Spleen (tissue), 11 donors: ENCODE results near the gene SOX8. TPM values are rescaled to one million over a fixed set of nuclear protein-coding genes. Genes with fewer than 3 reads are reported as not detected.

Experiments used
- DNase-seq: peaks from one replicate; pipeline ENCODE4 v3.0.0-alpha.2; 2020
- H3K27ac ChIP-seq, 8 donors: fragments of 200-600 bp; sonication (generic) in 7 of 8; 1 replicate in 4 of 8; 2 replicates in 4 of 8; pipeline versions ENCODE4 v1.5.0 to v1.8.0; 2016 to 2021; ENCODE audit warnings: inconsistent platforms in 4 of 8, mild to moderate bottlenecking in 4 of 8, moderate library complexity in 1 of 8
- H3K27me3 ChIP-seq, 7 donors: fragments of 200-600 bp; sonication (generic) in 6 of 7; replicated peaks in 1 of 7; 1 replicate in 4 of 7; 2 replicates in 3 of 7; pipeline versions ENCODE4 v1.5.0 to v1.8.0; 2016 to 2021; ENCODE audit warnings: inconsistent platforms in 3 of 7, mild to moderate bottlenecking in 1 of 7
- H3K36me3 ChIP-seq, 6 donors: fragments of 200-600 bp; sonication (generic) in 5 of 6; 1 replicate in 4 of 6; 2 replicates in 2 of 6; pipeline versions ENCODE4 v1.5.0 to v1.8.0; 2016 to 2021; ENCODE audit warnings: inconsistent platforms in 2 of 6
- H3K4me1 ChIP-seq, 6 donors: fragments of 200-600 bp; sonication (generic) in 5 of 6; 1 replicate in 3 of 6; 2 replicates in 3 of 6; pipeline versions ENCODE4 v1.5.0 to v1.8.0; 2016 to 2021; ENCODE audit warnings: inconsistent platforms in 3 of 6
- H3K4me3 ChIP-seq, 8 donors: fragments of 200-600 bp; sonication (generic) in 7 of 8; 1 replicate in 4 of 8; 2 replicates in 4 of 8; pipeline versions ENCODE4 v1.5.0 to v1.8.0; 2016 to 2021; ENCODE audit warnings: inconsistent platforms in 4 of 8, mild to moderate bottlenecking in 4 of 8, moderate library complexity in 2 of 8
- H3K9me3 ChIP-seq, 8 donors: fragments of 200-600 bp; sonication (generic) in 7 of 8; 1 replicate in 4 of 8; 2 replicates in 4 of 8; pipeline versions ENCODE4 v1.5.0 to v1.8.0; 2016 to 2021; ENCODE audit warnings: inconsistent platforms in 4 of 8
- CTCF ChIP-seq, 11 experiments: fragments of 200-600 bp in 7 of 11; fragments of 450-650 bp in 4 of 11; sonication (generic) in 4 of 11; IDR thresholded peaks in 8 of 11; conservative IDR thresholded peaks in 3 of 11; 1 replicate in 7 of 11; 2 replicates in 4 of 11; pipeline versions ENCODE4 v1.4.0 to v1.8.0; 2016 to 2021; ENCODE audit warnings: antibody characterized with exemption in 11 of 11, inconsistent platforms in 4 of 11, mild to moderate bottlenecking in 1 of 11
- POLR2A ChIP-seq, 3 donors: fragments of 450-650 bp; IDR thresholded peaks; one replicate each; pipeline ENCODE4 v1.5.1; 2017; ENCODE audit warnings: antibody characterized with exemption in 3 of 3, mild to moderate bottlenecking in 1 of 3
- POLR2AphosphoS5 ChIP-seq, 3 donors: sonication (generic); formaldehyde crosslinking; IDR thresholded peaks; one replicate each; pipeline ENCODE4 v1.5.1; 2017; ENCODE audit warnings: antibody characterized with exemption in 3 of 3
- WGBS, 5 donors: extraction: QIAGEN DNeasy Blood & Tissue Kit in 3 of 5; methylation state at CpG; one replicate each; pipeline versions ENCODE4 v1.1.5 to v1.1.7; 2013 to 2018; 5-methylcytosine and 5-hydroxymethylcytosine counted together
- intact Hi-C: fragments of 100-400 bp; cut with DNase I; formaldehyde crosslinking; loops from one replicate; pipeline ENCODE4 v1.15.0; 2023; ENCODE audit warnings: low total_unique reads
- polyA plus RNA-seq, 3 donors: library from polyadenylated mRNA; stranded (reverse); fragments of 200-250 nt; gene quantifications; one replicate each; pipeline ENCODE4 v1.2.1, GENCODE V29; 2013
- total RNA-seq, 7 donors: library from RNA; depleted of rRNA in 3 of 7; stranded (reverse); fragments of >200 nt in 3 of 7; fragmentation: NEBNext Ultra II Directional in 4 of 7; extraction: Animal tissue kit (Norgen Biotek cat#: 25700) in 4 of 7; gene quantifications; one replicate each; pipeline versions ENCODE4 v1.1.0 to v1.2.1, GENCODE V29; 2016 to 2021
- donor health status: healthy with polysubstance abuse.
- donor health status: DM: no; HTN: no; CAD: no; lungs with moderate emphysema.
- donor health status: DM: no; HTN: no; CAD: no.
- donor health status: Bipolar disorder and iron deficiency.
- donor health status: healthy.
- donor health status: DM: no; HTN: no; CAD: no.
- donor health status: DM: yes; HTN: yes; CAD: no.

SOX8 gene
- total and polyA plus RNA-seq, 10 donors = 0.60 to 3.7 (median 1.7) TPM

GRCh38 chr16:1034230-1035065, 52.9 kb downstream of the SOX8 start:
- intact Hi-C loops = no loop called here
- no peak for DNase-seq
- Histone ChIP-seq H3K36me3 (no peaks in the 10 kb centered on the region), H3K4me1 (peaks cover 0 to 4% (median 0%) of the 10 kb centered on the region in 6 donors), H3K27me3 (peaks cover 0 to 71% (median 23%) of the 10 kb centered on the region in 7 donors), H3K27ac (no peak overlapping the region), H3K9me3 (no peaks in the 10 kb centered on the region), H3K4me3 (no peak overlapping the region)
- no peak for TF ChIP-seq POLR2A (IDR thresholded peaks at IDR 0.05)
- no peak for TF ChIP-seq CTCF (IDR thresholded peaks at IDR 0.05 in 8 of 11, conservative IDR thresholded peaks at IDR 0.05 in 3 of 11)
- TF ChIP-seq POLR2AphosphoS5 (IDR thresholded peaks at IDR 0.05) = no peak
- 81 to 88% (median 85%) methylated on average over 5 to 6 of the region's 6 CpGs for WGBS, 5 donors

GRCh38 chr16:1035066-1035415, 53.5 kb downstream of the SOX8 start:
- DNase-seq = no peak
- intact Hi-C loops = no loop called here
- no peaks in the 10 kb centered on the region for H3K36me3 ChIP-seq
- H3K9me3 ChIP-seq = no peaks in the 10 kb centered on the region
- peaks cover 0 to 2% (median 0%) of the 10 kb centered on the region in 6 donors for H3K4me1 ChIP-seq
- TF ChIP-seq CTCF (IDR thresholded peaks at IDR 0.05 in 8 of 11, conservative IDR thresholded peaks at IDR 0.05 in 3 of 11) = no peak
- TF ChIP-seq POLR2A (IDR thresholded peaks at IDR 0.05) = no peak
- no peak for TF ChIP-seq POLR2AphosphoS5 (IDR thresholded peaks at IDR 0.05)
- H3K27me3 ChIP-seq = peaks cover 0 to 71% (median 25%) of the 10 kb centered on the region in 7 donors
- H3K27ac ChIP-seq = no peak overlapping the region
- 75 to 88% (median 85%) methylated on average over 5 to 7 of the region's 7 CpGs for WGBS, 5 donors
- H3K4me3 ChIP-seq = no peak overlapping the region

- intact Hi-C loops = no loop called here
- H3K27ac ChIP-seq = no peak overlapping the region
- WGBS, 5 donors = 35 to 64% (median 61%) methylated on average over 8 to 15 of the region's 15 CpGs
- no peaks in the 10 kb centered on the region for H3K9me3 ChIP-seq
- no peak for DNase-seq
- TF ChIP-seq POLR2AphosphoS5 (IDR thresholded peaks at IDR 0.05) (no peak), CTCF (IDR thresholded peaks at IDR 0.05 in 8 of 11, conservative IDR thresholded peaks at IDR 0.05 in 3 of 11) (no peak), POLR2A (IDR thresholded peaks at IDR 0.05) (no peak)
- H3K27me3 ChIP-seq = peaks cover 0 to 61% (median 23%) of the 10 kb centered on the region in 7 donors
- no peak overlapping the region for H3K4me3 ChIP-seq
- no peaks in the 10 kb centered on the region for H3K36me3 ChIP-seq
- H3K4me1 ChIP-seq = no peaks in the 10 kb centered on the region
These were observed 54.6 kb downstream of the SOX8 start for GRCh38 chr16:1036166-1036565.

Other genes with a start within 250 kb of the SOX8 start
- gene CIAO3, start 240.8 kb upstream of the SOX8 start, total RNA-seq = 10 to 100 TPM; 24.9 to 60.2 (median 39.5) TPM
- gene CIAO3, start 240.8 kb upstream of the SOX8 start, polyA plus RNA-seq = 10 to 100 TPM; 34.1 to 80.4 (median 37.7) TPM
- gene MSLN, start 221.0 kb upstream of the SOX8 start, total RNA-seq = under 1 TPM in 3 of 7 donors, not detected in 4; 0.32 to 0.70 (median 0.51) TPM
- 1 to 10 TPM in 1 of 3 donors, under 1 TPM in 2; 0.22 to 1.1 (median 0.26) TPM for gene MSLN, start 221.0 kb upstream of the SOX8 start, polyA plus RNA-seq
- 10 to 100 TPM; 18.8 to 28.7 (median 22.0) TPM for gene RPUSD1, start 193.4 kb upstream of the SOX8 start, total RNA-seq
- gene RPUSD1, start 193.4 kb upstream of the SOX8 start, polyA plus RNA-seq = 10 to 100 TPM; 17.9 to 34.2 (median 19.9) TPM
- 10 to 100 TPM in 6 of 7 donors, 1 to 10 TPM in 1; 8.9 to 30.2 (median 18.5) TPM for gene CHTF18, start 193.2 kb upstream of the SOX8 start, total RNA-seq
- gene CHTF18, start 193.2 kb upstream of the SOX8 start, polyA plus RNA-seq = 10 to 100 TPM; 23.6 to 55.0 (median 32.3) TPM
- not detected for gene GNG13, start 181.0 kb upstream of the SOX8 start, total RNA-seq
- gene GNG13, start 181.0 kb upstream of the SOX8 start, polyA plus RNA-seq = not detected
- gene LMF1, start 10.8 kb upstream of the SOX8 start, total RNA-seq = 10 to 100 TPM; 22.5 to 57.6 (median 39.9) TPM
- gene LMF1, start 10.8 kb upstream of the SOX8 start, polyA plus RNA-seq = 10 to 100 TPM; 10.4 to 22.6 (median 19.8) TPM
- not detected for gene SSTR5, start 91.0 kb downstream of the SOX8 start, total RNA-seq
- not detected for gene SSTR5, start 91.0 kb downstream of the SOX8 start, polyA plus RNA-seq
- not detected for gene C1QTNF8, start 114.5 kb downstream of the SOX8 start, total RNA-seq
- gene C1QTNF8, start 114.5 kb downstream of the SOX8 start, polyA plus RNA-seq = not detected
- 1 to 10 TPM in 3 of 7 donors, under 1 TPM in 4; 0.33 to 2.1 (median 0.91) TPM for gene CACNA1H, start 171.3 kb downstream of the SOX8 start, total RNA-seq
- 1 to 10 TPM in 1 of 3 donors, under 1 TPM in 2; 0.35 to 1.1 (median 0.39) TPM for gene CACNA1H, start 171.3 kb downstream of the SOX8 start, polyA plus RNA-seq
- under 1 TPM in 1 of 7 donors, not detected in 6; 0.46 TPM for gene TPSG1, start 243.5 kb downstream of the SOX8 start, total RNA-seq
- gene TPSG1, start 243.5 kb downstream of the SOX8 start, polyA plus RNA-seq = not detected
- gene TPSB2, start 248.4 kb downstream of the SOX8 start, total RNA-seq = 1 to 10 TPM in 4 of 7 donors, not detected in 3; 1.1 to 8.2 (median 4.5) TPM
- gene TPSB2, start 248.4 kb downstream of the SOX8 start, polyA plus RNA-seq = under 1 TPM in 2 of 3 donors, not detected in 1; 0.29 to 0.50 TPM